NT2/D1 (cell line): ENCODE measurements around the gene SCAF8.

Experiments
- DNase-seq: peaks from one replicate; pipeline ENCODE4 v3.0.0-alpha.2; 2011; ENCODE audit warnings: low read depth, low spot score
- H3K27me3 ChIP-seq: 2 replicates; pipeline ENCODE4 v1.6.0; 2011; ENCODE audit warnings: mild to moderate bottlenecking; ENCODE audit not compliant: insufficient read length, insufficient read depth
- H3K36me3 ChIP-seq: 2 replicates; pipeline ENCODE4 v1.6.1; 2011; ENCODE audit warnings: mild to moderate bottlenecking, low read length, mixed read lengths; ENCODE audit not compliant: insufficient read depth, insufficient read length
- H3K4me1 ChIP-seq: 2 replicates; pipeline ENCODE4 v1.5.1; 2011; ENCODE audit not compliant: insufficient read depth, insufficient read length
- H3K4me3 ChIP-seq: 2 replicates; pipeline ENCODE4 v1.5.1; 2011; ENCODE audit warnings: low read depth; ENCODE audit not compliant: insufficient read length
- H3K9ac ChIP-seq: 2 replicates; pipeline ENCODE4 v1.6.0; 2011; ENCODE audit warnings: low read depth; ENCODE audit not compliant: insufficient read length
- H3K9me3 ChIP-seq: 2 replicates; pipeline ENCODE4 v1.5.1; 2011; ENCODE audit warnings: mild to moderate bottlenecking, low read length; ENCODE audit not compliant: insufficient read depth
- SUZ12 ChIP-seq: IDR thresholded peaks from 2 replicates; pipeline ENCODE4 v1.6.1; 2011; ENCODE audit not compliant: insufficient read length, insufficient read depth; ENCODE audit errors: extremely low read depth
- YY1 ChIP-seq: IDR thresholded peaks from 2 replicates; pipeline ENCODE4 v1.6.1; 2011; ENCODE audit not compliant: insufficient read length, insufficient read depth
- ZNF274 ChIP-seq: IDR thresholded peaks from 2 replicates; pipeline ENCODE4 v1.6.1; 2011; ENCODE audit warnings: mild to moderate bottlenecking, low read depth, low read length

Gene SCAF8

GRCh38 chr6:154862536-154862935 is 129.3 kb downstream of the SCAF8 start:
- no peak for TF ChIP-seq SUZ12
- TF ChIP-seq ZNF274, result no peak
- H3K9ac ChIP-seq, result no peak overlapping the region
- no peak for DNase-seq
- H3K27me3 ChIP-seq, result no peaks in the 10 kb centered on the region
- no peaks in the 10 kb centered on the region for H3K36me3 ChIP-seq
- H3K4me1 ChIP-seq, result no peaks in the 10 kb centered on the region
- no peak overlapping the region for H3K4me3 ChIP-seq
- no peaks in the 10 kb centered on the region for H3K9me3 ChIP-seq

GRCh38 chr6:154864066-154864430 is 130.8 kb downstream of the SCAF8 start:
- no peaks in the 10 kb centered on the region for H3K36me3 ChIP-seq
- TF ChIP-seq ZNF274 (no peak), SUZ12 (no peak), YY1 (no peak)
- H3K4me3 ChIP-seq, result no peak overlapping the region
- no peaks in the 10 kb centered on the region for H3K9me3 ChIP-seq
- H3K9ac ChIP-seq, result no peak overlapping the region
- no peak for DNase-seq
- no peaks in the 10 kb centered on the region for H3K4me1 ChIP-seq
- H3K27me3 ChIP-seq, result no peaks in the 10 kb centered on the region

GRCh38 chr6:154865291-154865690 is 132.1 kb downstream of the SCAF8 start:
- DNase-seq, result no peak
- Histone ChIP-seq H3K4me3 (no peak overlapping the region), H3K9me3 (no peaks in the 10 kb centered on the region), H3K27me3 (no peaks in the 10 kb centered on the region), H3K4me1 (no peaks in the 10 kb centered on the region), H3K36me3 (no peaks in the 10 kb centered on the region), H3K9ac (no peak overlapping the region)
- TF ChIP-seq SUZ12 (no peak), YY1 (no peak), ZNF274 (no peak)

GRCh38 chr6:154868143-154868594 is 135.0 kb downstream of the SCAF8 start:
- Histone ChIP-seq H3K4me1 (no peaks in the 10 kb centered on the region), H3K9me3 (no peaks in the 10 kb centered on the region), H3K36me3 (no peaks in the 10 kb centered on the region), H3K9ac (no peak overlapping the region), H3K27me3 (no peaks in the 10 kb centered on the region), H3K4me3 (no peak overlapping the region)
- no peak for DNase-seq
- TF ChIP-seq YY1 (no peak), ZNF274 (no peak), SUZ12 (no peak)

GRCh38 chr6:154872542-154873114 is 139.4 kb downstream of the SCAF8 start:
- no peaks in the 10 kb centered on the region for H3K4me1 ChIP-seq
- no peaks in the 10 kb centered on the region for H3K36me3 ChIP-seq
- no peak for DNase-seq
- H3K4me3 ChIP-seq, result no peak overlapping the region
- TF ChIP-seq YY1 (no peak), ZNF274 (no peak), SUZ12 (no peak)
- H3K27me3 ChIP-seq, result no peaks in the 10 kb centered on the region
- no peak overlapping the region for H3K9ac ChIP-seq
- no peaks in the 10 kb centered on the region for H3K9me3 ChIP-seq

GRCh38 chr6:154873546-154873945 is 140.3 kb downstream of the SCAF8 start:
- H3K27me3 ChIP-seq, result no peaks in the 10 kb centered on the region
- DNase-seq, result no peak
- H3K9me3 ChIP-seq, result no peaks in the 10 kb centered on the region
- no peak overlapping the region for H3K9ac ChIP-seq
- H3K4me3 ChIP-seq, result no peak overlapping the region
- no peaks in the 10 kb centered on the region for H3K36me3 ChIP-seq
- TF ChIP-seq ZNF274 (no peak), SUZ12 (no peak), YY1 (no peak)
- H3K4me1 ChIP-seq, result no peaks in the 10 kb centered on the region

- Histone ChIP-seq H3K9ac (no peak overlapping the region), H3K4me1 (no peaks in the 10 kb centered on the region), H3K9me3 (no peaks in the 10 kb centered on the region), H3K36me3 (no peaks in the 10 kb centered on the region), H3K4me3 (no peak overlapping the region), H3K27me3 (no peaks in the 10 kb centered on the region)
- DNase-seq, result no peak
- TF ChIP-seq ZNF274 (no peak), SUZ12 (no peak), YY1 (no peak)
Observed at GRCh38 chr6:154874773-154875592, 141.8 kb downstream of the SCAF8 start.
